COR-L47 (cell line): ENCODE measurements around the gene FAM83F.
"Not testable (repeated sequence)": the region's sequence is repeated elsewhere in the genome, so short reads cannot be mapped to it uniquely, and the experiment has no call there.

ENCODE experiments used
- DNase-seq: peaks from one replicate; lab custom pipeline; 2025; lab: John Stamatoyannopoulos, UW

Gene FAM83F

DNA sequence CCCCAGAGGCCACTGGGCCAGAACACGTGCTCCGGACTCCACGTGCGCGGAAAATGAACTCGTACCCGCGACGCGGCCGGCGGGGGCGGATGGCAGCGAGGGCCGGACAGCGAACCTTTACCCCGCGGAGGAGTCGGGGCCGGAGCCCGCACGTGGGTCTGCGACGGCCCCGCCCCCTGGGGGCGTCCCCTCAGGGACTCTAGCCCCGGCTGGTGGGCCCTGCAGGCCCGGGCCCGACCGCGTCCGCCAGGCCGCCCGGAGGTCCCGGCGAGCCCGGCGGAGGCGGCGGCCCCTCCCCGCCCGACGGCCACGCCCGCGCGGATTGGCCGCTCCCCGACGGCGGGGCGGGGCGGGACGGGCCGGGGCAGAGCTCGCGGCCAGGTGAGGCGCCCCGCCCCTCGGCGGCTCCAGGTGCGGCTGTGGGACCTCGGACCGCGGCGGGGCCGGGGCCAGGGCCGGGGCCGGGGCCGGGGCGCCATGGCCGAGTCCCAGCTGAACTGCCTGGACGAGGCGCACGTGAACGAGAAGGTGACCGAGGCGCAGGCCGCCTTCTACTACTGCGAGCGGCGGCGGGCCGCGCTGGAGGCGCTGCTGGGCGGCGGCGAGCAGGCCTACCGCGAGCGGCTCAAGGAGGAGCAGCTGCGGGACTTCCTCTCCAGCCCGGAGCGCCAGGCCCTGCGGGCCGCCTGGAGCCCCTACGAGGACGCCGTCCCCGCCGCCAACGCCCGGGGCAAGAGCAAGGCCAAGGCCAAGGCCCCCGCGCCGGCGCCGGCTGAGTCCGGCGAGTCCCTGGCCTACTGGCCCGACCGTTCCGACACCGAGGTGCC is at the start of gene FAM83F:
TSS of gene FAM83F (plus strand) at position 389 of the 827 bp plus-strand sequence. CDS start at position 478, 89 bp downstream.
- peak; percentile 39 for DNase-seq

- no peak for DNase-seq
Observed at GRCh38 chr22:39946126-39946502, 48.6 kb upstream of the FAM83F start.

DNA sequence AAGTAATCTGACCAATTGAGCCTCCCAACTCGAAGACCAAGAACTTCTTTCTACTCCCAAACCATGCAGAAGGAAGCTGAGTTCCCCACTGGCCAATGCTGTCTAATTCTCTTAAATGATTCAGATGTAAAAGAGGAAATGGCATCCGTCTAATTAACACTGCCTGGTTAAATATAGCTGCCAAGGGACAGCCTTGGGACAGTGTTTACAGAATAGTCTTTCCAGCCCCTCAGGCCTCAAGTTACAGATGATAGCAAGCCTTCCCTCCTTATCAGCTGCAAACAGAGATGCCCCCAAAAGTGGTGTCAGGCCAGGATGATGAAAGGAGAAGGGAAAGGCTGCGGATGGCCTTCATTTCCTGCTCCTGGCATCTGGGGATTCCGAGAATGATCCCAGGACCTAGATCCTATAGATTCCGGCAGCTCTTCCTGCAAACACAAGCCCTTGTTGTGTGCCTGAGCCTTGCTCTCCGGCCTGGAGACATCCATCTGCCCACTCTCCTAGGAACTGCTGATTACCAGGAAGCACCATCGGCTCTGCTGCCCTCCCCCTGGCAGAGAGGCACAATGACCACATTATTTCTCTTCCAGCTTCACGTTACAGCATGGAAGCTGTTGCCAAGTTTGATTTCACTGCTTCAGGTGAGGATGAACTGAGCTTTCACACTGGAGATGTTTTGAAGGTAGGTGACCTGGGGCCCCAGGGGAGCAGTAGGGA is 48.1 kb upstream of the FAM83F start:
- DNase-seq = peak; percentile 51

- no peak for DNase-seq
Observed at GRCh38 chr22:39947220-39948216, 47.2 kb upstream of the FAM83F start.

GRCh38 chr22:39949964-39950737 is 44.6 kb upstream of the FAM83F start:
- no peak for DNase-seq

GRCh38 chr22:39951603-39952293 is 43.0 kb upstream of the FAM83F start:
- DNase-seq = not testable (repeated sequence)

- DNase-seq = no peak
Observed at GRCh38 chr22:39952347-39952746, 42.4 kb upstream of the FAM83F start.

GRCh38 chr22:39953101-39953500 is 41.7 kb upstream of the FAM83F start:
- no peak for DNase-seq

GRCh38 chr22:39954584-39955055 is 40.1 kb upstream of the FAM83F start:
- no peak for DNase-seq

- DNase-seq = no peak
Observed at GRCh38 chr22:39955675-39956074, 39.1 kb upstream of the FAM83F start.

DNA sequence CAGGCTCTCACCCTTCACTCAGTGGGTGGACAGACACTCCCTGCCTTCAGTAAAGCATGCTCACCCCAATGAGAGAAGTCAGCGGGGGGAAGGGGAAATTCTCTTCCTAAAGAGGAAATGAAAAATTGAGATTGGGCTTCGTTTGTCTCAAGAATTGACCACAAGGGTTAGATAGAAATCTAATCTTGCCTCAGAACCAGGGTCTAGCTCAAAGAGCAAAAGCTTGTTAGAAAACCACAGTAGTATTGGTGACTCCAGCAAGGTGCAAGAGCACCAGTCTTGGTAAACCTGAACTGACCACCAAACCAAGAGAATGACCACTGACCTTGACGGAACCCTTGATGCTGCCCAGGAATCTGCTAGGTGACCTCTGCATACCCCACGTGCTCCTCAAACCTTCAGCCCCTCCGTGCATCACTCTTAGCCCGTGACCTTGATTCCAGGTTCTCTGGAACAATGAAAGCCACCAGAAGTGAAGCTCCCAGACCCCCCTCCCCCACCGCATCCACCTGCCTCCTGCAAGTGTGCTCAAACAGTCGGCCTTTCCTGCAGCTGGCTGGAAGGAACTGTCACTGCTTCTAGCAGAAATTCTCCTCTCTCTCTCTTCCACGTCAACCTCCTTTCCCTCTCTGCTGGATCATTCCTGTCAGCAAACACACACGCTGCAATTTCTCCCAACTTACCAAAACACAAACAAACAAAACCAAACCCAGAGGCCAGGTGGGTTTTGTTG is 37.7 kb upstream of the FAM83F start:
- peak; percentile 68 for DNase-seq

DNA sequence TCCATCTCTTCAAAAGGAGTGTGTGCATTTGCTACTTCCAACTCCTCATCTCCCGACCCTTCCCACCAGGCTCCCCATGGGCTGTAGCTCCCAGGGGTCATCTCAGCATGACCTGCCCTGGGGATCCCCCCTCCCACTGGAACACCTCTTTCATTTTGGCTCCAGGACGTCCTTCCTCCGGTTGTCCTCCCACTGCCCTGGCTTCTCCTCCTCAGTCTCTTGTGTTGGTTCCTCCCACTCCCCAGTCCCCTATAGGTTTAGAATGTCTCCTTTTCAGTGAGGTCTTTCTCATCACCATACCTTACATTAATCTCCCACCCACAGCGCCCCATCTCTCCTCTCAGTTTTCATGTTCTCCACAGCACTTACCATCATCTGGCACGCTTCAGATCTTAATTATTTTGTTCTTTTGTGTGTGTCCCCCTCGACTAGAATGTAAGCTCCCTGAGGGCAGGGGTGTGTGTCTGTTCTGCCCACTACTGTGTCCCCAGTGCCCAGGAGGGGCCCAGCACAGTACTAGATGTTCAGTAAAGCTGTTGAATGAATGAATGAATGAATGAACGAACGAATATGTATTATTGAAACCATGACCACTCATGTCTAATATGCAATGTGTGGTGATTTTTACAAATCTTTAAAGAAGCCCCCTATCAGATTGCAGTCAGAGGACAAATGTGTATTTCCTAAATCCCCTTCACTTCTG is 36.6 kb upstream of the FAM83F start:
- no peak for DNase-seq

GRCh38 chr22:39958949-39959639 is 35.7 kb upstream of the FAM83F start:
- DNase-seq = no peak

DNA sequence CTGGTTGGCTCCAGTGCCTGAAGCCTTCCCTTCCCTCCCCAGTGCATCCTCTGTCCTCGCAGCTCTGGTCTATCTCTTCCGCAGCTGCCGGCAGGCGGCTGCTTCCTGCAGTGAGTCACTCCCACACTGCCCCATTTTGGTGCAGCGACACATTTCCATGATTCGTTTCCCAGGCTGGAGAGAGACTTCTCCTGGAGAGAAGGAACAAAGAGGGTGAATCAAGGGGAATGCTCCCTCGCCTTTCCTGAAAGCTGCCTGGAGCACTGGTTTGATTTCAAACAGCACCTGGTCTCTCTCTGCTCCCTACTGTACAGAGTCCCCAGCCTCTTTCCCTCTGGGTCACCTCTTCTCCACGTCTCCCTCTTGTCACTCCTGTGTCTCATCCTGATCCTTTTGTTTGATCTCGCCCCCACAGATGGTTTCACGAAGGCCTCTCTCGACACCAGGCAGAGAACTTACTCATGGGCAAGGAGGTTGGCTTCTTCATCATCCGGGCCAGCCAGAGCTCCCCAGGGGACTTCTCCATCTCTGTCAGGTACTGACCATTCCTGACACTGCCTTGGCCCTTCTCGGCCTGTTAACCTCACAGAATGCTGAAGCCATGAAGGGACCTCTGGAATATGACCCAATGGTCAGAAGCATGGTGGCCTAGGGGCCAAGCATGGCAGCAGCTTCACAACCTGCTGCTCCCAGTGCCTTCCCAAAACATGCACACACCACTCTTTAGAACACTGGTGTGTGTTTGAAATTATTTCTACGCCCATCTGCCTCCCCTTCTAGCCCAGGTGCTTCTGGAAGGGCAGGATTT is 34.9 kb upstream of the FAM83F start, which contains the start of gene TMA7B:
TSS of gene TMA7B (plus strand) at position 758 of the 808 bp plus-strand sequence. CDS start 3,978 bp downstream, outside the sequence.
- DNase-seq = peak; percentile 51

DNA sequence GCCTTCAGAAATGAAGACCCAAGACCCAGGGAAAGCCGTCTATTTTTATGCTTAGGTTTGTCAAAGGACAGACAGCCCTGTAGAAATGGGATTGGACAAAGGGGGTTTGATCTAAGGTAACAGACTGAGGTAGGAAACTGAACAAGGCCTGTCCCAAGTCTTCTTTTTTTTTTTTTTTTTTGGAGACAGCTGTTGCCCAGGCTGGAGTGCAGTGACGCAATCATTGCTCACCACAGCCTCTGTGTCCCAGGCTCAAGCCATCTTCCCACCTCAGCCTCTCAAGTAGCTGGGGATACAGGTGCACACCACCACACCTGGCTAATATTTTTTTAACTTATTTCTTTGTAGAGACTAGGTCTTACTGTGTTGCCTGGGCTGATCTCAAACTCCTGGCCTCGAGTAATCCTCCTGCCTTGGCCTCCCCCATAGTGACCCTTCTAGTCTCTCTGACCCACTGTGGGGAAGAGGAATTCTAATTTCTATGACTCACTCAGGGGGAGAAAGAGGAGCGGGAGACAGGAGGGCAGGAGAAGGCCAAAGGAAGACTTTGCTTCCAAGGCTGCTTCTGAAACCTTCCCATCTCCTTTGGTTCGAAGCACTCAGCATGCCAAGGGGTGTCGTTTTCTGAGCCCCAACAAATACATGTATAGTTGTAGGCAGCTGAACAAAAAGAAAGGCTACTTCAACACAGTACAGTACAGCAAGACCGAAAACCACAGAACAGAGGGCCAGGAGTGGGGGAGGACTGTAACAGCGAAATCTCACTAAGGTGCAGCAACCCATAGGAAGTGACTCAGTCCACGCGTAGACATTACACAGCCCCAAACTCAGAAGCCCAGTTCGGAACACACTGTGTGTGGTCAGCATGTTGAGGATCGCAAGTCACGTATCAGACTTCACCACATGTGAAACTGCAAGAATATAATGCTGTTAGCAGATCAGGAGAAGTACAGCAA is 33.7 kb upstream of the FAM83F start:
- no peak for DNase-seq

- no peak for DNase-seq
Observed at GRCh38 chr22:39962071-39962470, 32.7 kb upstream of the FAM83F start.
